RCC 7860 (cell line): ENCODE results near the gene PPP1R37.

ENCODE experiments used
- DNase-seq: peaks from one replicate; pipeline ENCODE4 v3.0.0-alpha.2; 2015; ENCODE audit warnings: low spot score
- FAIRE-seq: peaks from 2 replicates; lab custom pipeline; 2012; peaks lifted over from hg19 to GRCh38; lab: Jason Lieb, UNC

The PPP1R37 gene

DNA sequence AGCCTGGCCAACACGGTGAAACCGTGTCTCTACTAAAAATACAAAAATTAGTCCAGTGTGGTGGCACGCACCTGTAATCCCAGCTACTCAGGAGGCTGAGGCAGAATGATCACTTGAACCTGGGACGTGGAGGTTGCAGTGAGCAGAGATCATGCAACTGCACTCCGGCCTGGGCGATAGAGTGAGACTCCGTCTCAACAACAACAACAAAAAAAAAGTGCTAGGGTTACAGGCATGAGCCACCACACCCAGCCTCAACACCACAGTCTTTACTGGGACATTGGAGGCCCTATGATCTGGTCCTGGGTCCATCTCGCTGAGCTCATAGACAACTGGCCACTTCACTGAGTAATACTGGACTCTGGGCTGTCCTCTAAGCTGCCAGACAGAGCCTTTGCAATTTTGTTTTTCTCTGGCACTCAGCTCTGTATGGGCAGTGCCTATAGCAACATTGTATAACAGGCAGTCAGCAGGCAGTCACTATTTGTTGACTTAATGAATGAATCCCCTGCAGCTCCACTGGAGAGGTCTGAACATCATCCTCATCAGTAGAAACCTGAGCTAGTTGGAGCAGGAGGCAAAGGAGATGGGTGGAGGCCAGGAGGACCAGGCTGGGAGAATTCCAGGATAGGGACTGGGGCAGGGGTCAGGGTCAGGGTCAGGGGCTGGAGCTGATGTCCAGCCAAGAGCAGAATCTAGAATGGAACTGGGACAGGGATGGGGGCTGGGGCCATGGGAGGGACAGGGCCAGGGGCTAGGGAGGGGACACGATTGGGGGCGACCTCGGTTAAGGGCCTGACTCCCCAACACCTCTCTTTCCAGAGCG lies 93.7 kb downstream of the PPP1R37 start:
- DNase-seq (no peak), FAIRE-seq (no peak)

DNA sequence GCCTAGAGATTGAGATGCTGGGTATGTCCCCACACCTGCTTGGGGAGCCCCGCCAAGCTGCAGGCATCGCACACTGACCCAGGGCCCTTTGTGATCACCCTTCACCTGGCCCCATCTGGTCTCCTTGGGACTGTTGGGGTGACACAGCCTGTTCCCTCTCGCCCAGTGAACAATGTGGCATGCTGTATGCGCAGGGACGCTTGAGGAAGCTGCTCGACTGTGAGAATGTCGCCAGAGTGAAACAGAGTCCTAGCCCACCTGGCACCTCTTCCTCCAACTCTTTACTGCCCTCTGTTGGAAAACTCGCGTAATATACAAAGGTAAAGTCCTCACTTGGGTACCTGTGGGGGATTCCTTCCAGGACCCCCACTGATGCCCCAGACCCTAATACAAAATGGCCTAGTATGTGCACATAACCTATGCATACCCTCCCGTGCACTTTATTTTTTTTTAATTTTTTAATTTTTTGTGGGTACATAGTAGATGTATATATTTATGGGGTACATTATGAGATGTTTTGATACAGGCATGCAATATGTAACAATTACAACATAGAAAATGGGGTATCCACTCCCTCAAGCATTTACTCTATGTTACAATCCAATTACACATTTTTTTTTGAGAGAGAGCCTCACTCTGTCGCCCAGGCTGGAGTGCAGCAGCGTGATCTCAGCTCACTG lies 94.6 kb downstream of the PPP1R37 start:
- DNase-seq (no peak), FAIRE-seq (no peak)

- FAIRE-seq (no peak), DNase-seq (no peak)
These were observed 97.0 kb downstream of the PPP1R37 start for GRCh38 chr19:45189971-45190370.

- DNase-seq (no peak), FAIRE-seq (no peak)
These were observed 98.4 kb downstream of the PPP1R37 start for GRCh38 chr19:45191375-45191774.

GRCh38 chr19:45195764-45196163 lies 102.8 kb downstream of the PPP1R37 start:
- DNase-seq: no peak
- no peak for FAIRE-seq
